Neural cell (in vitro differentiated cells): ENCODE measurements around the gene NPW.

ENCODE experiments used
- EZH2 ChIP-seq: fragments of 200-600, 300-800 bp; shearing (Covaris generic), sonication (generic); IDR thresholded peaks from 2 replicates; pipeline ENCODE4 v1.6.1; 2014; ENCODE audit warnings: antibody characterized with exemption, low read length, borderline replicate concordance, mild to moderate bottlenecking; ENCODE audit not compliant: insufficient read depth, poor library complexity, severe bottlenecking
- TF ChIP-seq, protein P1 (sequence below): fragments of 450-650 bp; IDR thresholded peaks from 2 replicates; pipeline ENCODE4 v1.5.1; 2014; ENCODE audit warnings: antibody characterized with exemption, mild to moderate bottlenecking, moderate library complexity; ENCODE audit not compliant: poor library complexity, severe bottlenecking

DNA sequence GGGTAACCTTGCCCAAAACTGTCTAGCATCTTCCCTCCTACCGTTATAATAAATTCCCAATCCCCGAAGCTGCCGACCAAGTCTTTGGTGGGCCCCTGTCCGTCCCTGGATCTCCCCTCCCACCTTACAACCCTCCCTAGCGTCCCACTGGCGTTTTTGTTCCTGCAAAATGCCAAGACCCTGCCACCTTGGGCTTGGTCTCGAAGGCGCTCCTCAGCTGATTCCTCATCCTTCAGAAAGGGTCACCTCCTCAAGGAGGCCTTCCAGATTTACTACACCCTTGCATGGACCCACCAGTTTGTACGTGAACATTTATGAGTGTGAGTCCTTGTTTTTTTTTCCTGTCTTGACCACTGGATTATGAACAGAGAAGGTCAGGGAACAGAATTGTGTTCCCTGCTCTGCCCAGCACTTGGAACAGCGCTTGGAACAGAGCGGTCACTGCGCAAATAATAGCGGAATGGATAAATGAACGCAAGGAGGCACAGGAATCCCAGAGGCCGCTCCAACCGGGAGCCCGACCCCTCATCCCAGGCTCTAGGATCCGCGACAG, 36.5 kb upstream of the NPW start:
- no peak for TF ChIP-seq EZH2
- TF ChIP-seq, protein P1, sequence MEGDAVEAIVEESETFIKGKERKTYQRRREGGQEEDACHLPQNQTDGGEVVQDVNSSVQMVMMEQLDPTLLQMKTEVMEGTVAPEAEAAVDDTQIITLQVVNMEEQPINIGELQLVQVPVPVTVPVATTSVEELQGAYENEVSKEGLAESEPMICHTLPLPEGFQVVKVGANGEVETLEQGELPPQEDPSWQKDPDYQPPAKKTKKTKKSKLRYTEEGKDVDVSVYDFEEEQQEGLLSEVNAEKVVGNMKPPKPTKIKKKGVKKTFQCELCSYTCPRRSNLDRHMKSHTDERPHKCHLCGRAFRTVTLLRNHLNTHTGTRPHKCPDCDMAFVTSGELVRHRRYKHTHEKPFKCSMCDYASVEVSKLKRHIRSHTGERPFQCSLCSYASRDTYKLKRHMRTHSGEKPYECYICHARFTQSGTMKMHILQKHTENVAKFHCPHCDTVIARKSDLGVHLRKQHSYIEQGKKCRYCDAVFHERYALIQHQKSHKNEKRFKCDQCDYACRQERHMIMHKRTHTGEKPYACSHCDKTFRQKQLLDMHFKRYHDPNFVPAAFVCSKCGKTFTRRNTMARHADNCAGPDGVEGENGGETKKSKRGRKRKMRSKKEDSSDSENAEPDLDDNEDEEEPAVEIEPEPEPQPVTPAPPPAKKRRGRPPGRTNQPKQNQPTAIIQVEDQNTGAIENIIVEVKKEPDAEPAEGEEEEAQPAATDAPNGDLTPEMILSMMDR: no peak
